Fibroblast of lung (primary cell): ENCODE data around the gene ENTHD1. TPM values are rescaled to one million over a fixed set of nuclear protein-coding genes. Genes with fewer than 3 reads are reported as not detected.

Experiments
- DNase-seq, 2 donors: peaks; one replicate each; pipeline versions ENCODE4 v3.0.0 to v3.0.0-alpha.2; 2010; ENCODE audit warnings: low read depth in 2 of 2
- H2AFZ ChIP-seq: 2 replicates; pipeline ENCODE4 v1.5.1; 2012; ENCODE audit warnings: low read length, control low read depth, inconsistent platforms
- H3K27ac ChIP-seq: 2 replicates; pipeline ENCODE4 v1.5.1; 2011; ENCODE audit warnings: low read length, control low read depth; ENCODE audit not compliant: insufficient read depth
- H3K27me3 ChIP-seq: 2 replicates; pipeline ENCODE4 v1.5.1; 2011; ENCODE audit warnings: mild to moderate bottlenecking, low read length; ENCODE audit not compliant: control insufficient read depth, insufficient read depth
- H3K36me3 ChIP-seq: 2 replicates; pipeline ENCODE4 v1.5.1; 2011; ENCODE audit warnings: low read length; ENCODE audit not compliant: control insufficient read depth, insufficient read depth
- H3K4me1 ChIP-seq: 2 replicates; pipeline ENCODE4 v1.5.1; 2011; ENCODE audit warnings: low read length; ENCODE audit not compliant: control insufficient read depth, insufficient read depth; ENCODE audit errors: extremely low read depth
- H3K4me2 ChIP-seq: 2 replicates; pipeline ENCODE4 v1.5.1; 2011; ENCODE audit warnings: low read length, control low read depth; ENCODE audit not compliant: insufficient read depth; ENCODE audit errors: extremely low read depth
- H3K4me3 ChIP-seq, 4 experiments: fragments of 200-600 bp in 1 of 4; sonication (generic) in 1 of 4; replicated peaks in 1 of 4; 2 replicates each; pipeline ENCODE4 v1.5.1; 2011 to 2016; ENCODE audit warnings: low read length in 4 of 4, low read depth in 3 of 4, mild to moderate bottlenecking in 3 of 4, control low read depth in 2 of 4, inconsistent platforms in 1 of 4, mixed read lengths in 1 of 4; ENCODE audit not compliant: insufficient read depth in 1 of 4; ENCODE audit errors: control extremely low read depth in 1 of 4
- H3K79me2 ChIP-seq: 2 replicates; pipeline ENCODE4 v1.5.1; 2012; ENCODE audit warnings: mild to moderate bottlenecking, low read length, inconsistent platforms; ENCODE audit not compliant: control insufficient read depth, insufficient read depth
- H3K9ac ChIP-seq: 2 replicates; pipeline ENCODE4 v1.5.1; 2011; ENCODE audit warnings: mild to moderate bottlenecking, low read length, control low read depth; ENCODE audit not compliant: insufficient read depth
- H3K9me3 ChIP-seq: 2 replicates; pipeline ENCODE4 v1.5.1; 2012; ENCODE audit warnings: low read depth, low read length; ENCODE audit not compliant: control insufficient read depth, insufficient read depth
- H4K20me1 ChIP-seq: 2 replicates; pipeline ENCODE4 v1.5.1; 2011; ENCODE audit warnings: low read length; ENCODE audit not compliant: control insufficient read depth, insufficient read depth; ENCODE audit errors: extremely low read depth
- EZH2 ChIP-seq: IDR thresholded peaks from 2 replicates; pipeline ENCODE4 v1.5.1; 2012; ENCODE audit warnings: low read length, control low read depth, mild to moderate bottlenecking; ENCODE audit errors: missing control alignments
- polyA plus RNA-seq, 2 donors: library from polyadenylated mRNA; depleted of rRNA in 1 of 2; stranded (reverse) in 1 of 2; unstranded in 1 of 2; fragments of >200 nt; gene quantifications; 2 replicates each; pipeline ENCODE4 v1.2.1, GENCODE V29; 2011 to 2012; ENCODE audit warnings: missing spikeins in 1 of 2
- total RNA-seq: library from RNA; depleted of rRNA; stranded (reverse); fragments of >200 nt; gene quantifications from 2 replicates; pipeline ENCODE4 v1.2.1, GENCODE V29; 2014
- TF ChIP-seq, protein P1 (sequence below), 2 donors: IDR thresholded peaks in 1 of 2; conservative IDR thresholded peaks in 1 of 2; 1 replicate in 1 of 2; 2 replicates in 1 of 2; pipeline ENCODE4 v1.5.1; 2011 to 2012; ENCODE audit warnings: low read length in 2 of 2, control low read depth in 1 of 2, inconsistent platforms in 1 of 2, low read depth in 1 of 2, mild to moderate bottlenecking in 1 of 2

The ENTHD1 gene
- total and polyA plus RNA-seq, 2 donors (not counting 1 experiment from before 2014, with no cell fraction given): not detected

DNA sequence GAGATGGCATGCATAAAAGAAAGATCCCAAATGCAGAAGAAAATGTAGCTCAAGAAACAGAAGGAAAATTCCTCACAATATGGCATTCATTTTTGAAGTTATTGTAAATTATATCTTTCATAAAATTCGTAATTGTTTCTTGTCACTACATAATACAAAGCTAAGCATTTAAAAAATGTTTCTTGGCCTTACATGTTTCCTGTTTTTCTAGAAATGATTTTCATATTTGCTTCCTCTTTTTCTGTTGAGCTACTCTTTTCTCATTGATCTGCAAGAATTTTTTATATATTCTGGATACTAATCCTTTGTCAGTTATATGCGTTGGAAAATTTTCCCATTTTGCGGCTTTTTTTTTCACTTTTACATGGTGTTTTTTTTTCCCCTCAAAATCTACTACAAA, 48.0 kb downstream of the ENTHD1 start:
- Histone ChIP-seq H3K9me3 (no peaks in the 10 kb centered on the region), H3K27ac (no peak overlapping the region), H4K20me1 (no peaks in the 10 kb centered on the region), H3K27me3 (no peaks in the 10 kb centered on the region), H3K36me3 (no peaks in the 10 kb centered on the region), H3K4me2 (no peak overlapping the region), H3K4me1 (no peaks in the 10 kb centered on the region), H3K79me2 (no peaks in the 10 kb centered on the region), H2AFZ (no peak overlapping the region), H3K4me3 (no peak overlapping the region), H3K9ac (no peak overlapping the region)
- no peak for DNase-seq
- no peak for TF ChIP-seq EZH2
- TF ChIP-seq, protein P1, sequence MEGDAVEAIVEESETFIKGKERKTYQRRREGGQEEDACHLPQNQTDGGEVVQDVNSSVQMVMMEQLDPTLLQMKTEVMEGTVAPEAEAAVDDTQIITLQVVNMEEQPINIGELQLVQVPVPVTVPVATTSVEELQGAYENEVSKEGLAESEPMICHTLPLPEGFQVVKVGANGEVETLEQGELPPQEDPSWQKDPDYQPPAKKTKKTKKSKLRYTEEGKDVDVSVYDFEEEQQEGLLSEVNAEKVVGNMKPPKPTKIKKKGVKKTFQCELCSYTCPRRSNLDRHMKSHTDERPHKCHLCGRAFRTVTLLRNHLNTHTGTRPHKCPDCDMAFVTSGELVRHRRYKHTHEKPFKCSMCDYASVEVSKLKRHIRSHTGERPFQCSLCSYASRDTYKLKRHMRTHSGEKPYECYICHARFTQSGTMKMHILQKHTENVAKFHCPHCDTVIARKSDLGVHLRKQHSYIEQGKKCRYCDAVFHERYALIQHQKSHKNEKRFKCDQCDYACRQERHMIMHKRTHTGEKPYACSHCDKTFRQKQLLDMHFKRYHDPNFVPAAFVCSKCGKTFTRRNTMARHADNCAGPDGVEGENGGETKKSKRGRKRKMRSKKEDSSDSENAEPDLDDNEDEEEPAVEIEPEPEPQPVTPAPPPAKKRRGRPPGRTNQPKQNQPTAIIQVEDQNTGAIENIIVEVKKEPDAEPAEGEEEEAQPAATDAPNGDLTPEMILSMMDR (conservative IDR thresholded peaks at IDR 0.05 in 1 of 2, IDR thresholded peaks at IDR 0.05 in 1 of 2; ENCODE audit: low read depth in 1 of 2, low read length in 2 of 2): no peak

DNA sequence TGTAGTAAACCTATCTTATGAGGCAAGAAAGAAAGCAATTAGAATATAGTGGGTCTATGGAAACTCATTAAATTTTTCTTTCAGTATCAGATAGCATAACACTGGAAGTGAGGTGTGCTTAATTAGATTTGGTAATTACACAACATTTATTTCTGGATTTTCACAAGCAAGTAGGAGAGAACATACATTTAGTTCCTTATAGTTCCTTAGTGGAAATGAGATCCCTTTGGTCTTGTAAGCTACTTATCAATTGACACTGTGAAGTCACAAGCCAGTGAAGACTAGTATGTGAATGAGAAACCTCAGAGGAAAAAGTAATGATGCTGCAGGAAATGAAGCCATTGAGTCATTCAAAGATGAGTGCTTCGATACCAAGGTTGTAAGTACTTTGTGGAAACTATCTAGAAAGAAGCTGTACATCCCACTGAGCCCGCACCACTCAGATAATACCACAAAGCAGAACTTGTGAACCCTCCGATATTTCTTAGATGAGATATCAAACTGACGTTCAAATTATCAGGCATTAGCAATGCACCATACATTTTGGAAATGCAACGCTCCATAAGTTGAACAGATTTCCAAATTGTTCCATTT, 53.5 kb downstream of the ENTHD1 start:
- no peaks in the 10 kb centered on the region for H3K36me3 ChIP-seq
- no peak overlapping the region for H3K27ac ChIP-seq

DNA sequence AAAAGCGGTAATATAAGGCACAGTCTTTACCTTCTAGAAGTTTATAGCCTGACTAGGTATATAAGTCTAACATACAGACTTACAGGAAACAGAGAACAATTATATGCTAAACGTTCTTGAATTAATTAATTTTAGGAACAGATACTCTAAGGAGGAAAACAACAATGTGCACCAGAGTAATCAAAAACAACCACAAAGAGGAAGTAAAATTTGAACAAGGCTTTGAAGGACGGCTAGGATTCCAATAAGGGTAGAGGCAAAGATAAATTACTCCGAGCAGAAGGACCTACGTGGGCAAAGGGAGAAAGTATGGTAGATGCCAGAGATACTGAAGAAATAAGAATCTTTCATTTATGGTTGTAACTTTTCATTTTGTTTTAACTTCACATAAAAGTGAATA, 54.4 kb downstream of the ENTHD1 start:
- Histone ChIP-seq H3K36me3 (no peaks in the 10 kb centered on the region), H3K4me2 (no peak overlapping the region), H2AFZ (no peak overlapping the region), H3K79me2 (no peaks in the 10 kb centered on the region), H3K4me1 (no peaks in the 10 kb centered on the region), H3K4me3 (no peak overlapping the region), H3K27ac (no peak overlapping the region), H3K9ac (no peak overlapping the region), H4K20me1 (no peaks in the 10 kb centered on the region), H3K27me3 (no peaks in the 10 kb centered on the region), H3K9me3 (no peaks in the 10 kb centered on the region)
- TF ChIP-seq, protein P1 (conservative IDR thresholded peaks at IDR 0.05 in 1 of 2, IDR thresholded peaks at IDR 0.05 in 1 of 2; ENCODE audit: low read depth in 1 of 2, low read length in 2 of 2): no peak
- TF ChIP-seq EZH2: no peak
- DNase-seq: no peak

More for the DNA sequence above, 53.5 kb downstream of the ENTHD1 start:
- Histone ChIP-seq H2AFZ (no peak overlapping the region), H4K20me1 (no peaks in the 10 kb centered on the region), H3K9ac (no peak overlapping the region), H3K4me3 (no peak overlapping the region), H3K4me2 (no peak overlapping the region), H3K79me2 (no peaks in the 10 kb centered on the region), H3K4me1 (no peaks in the 10 kb centered on the region), H3K27me3 (no peaks in the 10 kb centered on the region), H3K9me3 (no peaks in the 10 kb centered on the region)
- no peak for DNase-seq
- TF ChIP-seq EZH2: no peak
- TF ChIP-seq, protein P1 (conservative IDR thresholded peaks at IDR 0.05 in 1 of 2, IDR thresholded peaks at IDR 0.05 in 1 of 2; ENCODE audit: low read depth in 1 of 2, low read length in 2 of 2): no peak
